HEK293 (cell line): Measurements from ENCODE around the gene KAT7.

Experiments used
- CTCF ChIP-seq: fragments of 450-650 bp; formaldehyde crosslinking; IDR thresholded peaks from 2 replicates; pipeline ENCODE4 v1.5.1; 2016; ENCODE audit warnings: missing biosample characterization, missing genetic modification characterization
- GFI1B ChIP-seq: fragments of 450-650 bp; formaldehyde crosslinking; IDR thresholded peaks from 2 replicates; pipeline ENCODE4 v1.5.1; 2016; ENCODE audit warnings: missing biosample characterization, missing genetic modification characterization
- YY2 ChIP-seq: fragments of 450-650 bp; formaldehyde crosslinking; IDR thresholded peaks from 2 replicates; pipeline ENCODE4 v1.5.1; 2016; ENCODE audit warnings: missing biosample characterization, missing genetic modification characterization
- ZNF302 ChIP-seq: fragments of 450-650 bp; formaldehyde crosslinking; IDR thresholded peaks from 2 replicates; pipeline ENCODE4 v1.5.1; 2016; ENCODE audit warnings: missing biosample characterization, missing genetic modification characterization, low read depth
- ZNF449 ChIP-seq: fragments of 450-650 bp; formaldehyde crosslinking; IDR thresholded peaks from 2 replicates; pipeline ENCODE4 v1.5.1; 2017; ENCODE audit warnings: missing biosample characterization, mild to moderate bottlenecking, missing genetic modification characterization, moderate library complexity
- ZNF544 ChIP-seq: fragments of 450-650 bp; formaldehyde crosslinking; IDR thresholded peaks from 2 replicates; pipeline ENCODE4 v1.5.0; 2017; ENCODE audit warnings: missing biosample characterization, missing genetic modification characterization
- ZNF558 ChIP-seq: fragments of 450-650 bp; formaldehyde crosslinking; IDR thresholded peaks from 2 replicates; pipeline ENCODE4 v1.5.1; 2016; ENCODE audit warnings: missing biosample characterization, missing genetic modification characterization

GRCh38 chr17:49821916-49822315 lies 33.4 kb downstream of the KAT7 start:
- TF ChIP-seq CTCF (tag by site-specific recombination) (no peak), ZNF544 (no peak), ZNF449 (no peak), YY2 (no peak), ZNF302 (tag by site-specific recombination) (no peak), ZNF558 (tag by site-specific recombination) (no peak), GFI1B (tag by site-specific recombination) (no peak)
